ENCODE data around the gene DSC3. TPM values are rescaled to one million over a fixed set of nuclear protein-coding genes. Genes with fewer than 3 reads are reported as not detected.
"Not testable (repeated sequence)": the region's sequence is repeated elsewhere in the genome, so short reads cannot be mapped to it uniquely, and the experiment has no call there.

DSC3 gene
- total and polyA plus RNA-seq, 2 experiments from 2014 or later, result 0.81 to 1.2 TPM

- no peaks in the 10 kb centered on the region for H3K4me1 ChIP-seq (ENCODE audit: low read depth)
- no peaks in the 10 kb centered on the region for H3K9me3 ChIP-seq (ENCODE audit: low read depth)
- no peak for DNase-seq (ENCODE audit: low read depth in 1 of 2, low spot score in 1 of 2)
Observed at GRCh38 chr18:31030574-31031278, 11.8 kb downstream of the DSC3 start.

GRCh38 chr18:31015715-31016434 lies 26.7 kb downstream of the DSC3 start:
- no peaks in the 10 kb centered on the region for H3K9me3 ChIP-seq (ENCODE audit: low read depth)
- no peaks in the 10 kb centered on the region for H3K27me3 ChIP-seq
- TF ChIP-seq CTCF (IDR thresholded peaks at IDR 0.05; ENCODE audit: low read depth, low read length), result no peak
- H3K27ac ChIP-seq, result no peak overlapping the region
- DNase-seq (ENCODE audit: low read depth in 1 of 2, low spot score in 1 of 2), result no peak
- H3K4me3 ChIP-seq, result no peak overlapping the region
- H3K36me3 ChIP-seq, result no peaks in the 10 kb centered on the region
- no peaks in the 10 kb centered on the region for H3K4me1 ChIP-seq (ENCODE audit: low read depth)

More at GRCh38 chr18:31030574-31031278, 11.8 kb downstream of the DSC3 start:
- Histone ChIP-seq H3K36me3 (no peaks in the 10 kb centered on the region), H3K27me3 (peaks cover 4% of the 10 kb centered on the region), H3K27ac (no peak overlapping the region), H3K4me3 (no peak overlapping the region)
- TF ChIP-seq CTCF (IDR thresholded peaks at IDR 0.05; ENCODE audit: low read depth, low read length), result no peak

DNA sequence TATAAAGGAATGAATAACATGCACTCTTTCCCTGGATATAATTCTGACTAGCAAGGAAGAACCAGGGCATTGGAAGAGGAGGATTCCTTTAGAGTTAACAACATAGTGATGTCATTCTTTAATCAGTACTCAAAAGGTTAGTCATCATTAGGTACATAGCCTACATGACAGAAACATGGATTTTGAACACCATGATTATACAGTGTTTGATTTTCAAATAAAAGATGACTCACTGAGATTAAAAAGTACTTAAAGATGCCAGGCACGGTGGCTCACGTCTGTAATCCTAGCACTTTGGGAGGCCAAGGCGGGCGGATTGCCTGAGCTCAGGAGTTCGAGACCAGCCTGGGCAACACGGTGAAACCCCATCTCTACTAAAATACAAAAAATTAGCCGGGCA lies 31.1 kb downstream of the DSC3 start:
- not testable (repeated sequence) for H3K27me3 ChIP-seq; H3K4me3 ChIP-seq; H3K4me1 ChIP-seq (ENCODE audit: low read depth); H3K36me3 ChIP-seq; H3K9me3 ChIP-seq (ENCODE audit: low read depth); H3K27ac ChIP-seq
- peak in 1 of 2 donors; percentile 52 for DNase-seq (ENCODE audit: low read depth in 1 of 2, low spot score in 1 of 2)

DNA sequence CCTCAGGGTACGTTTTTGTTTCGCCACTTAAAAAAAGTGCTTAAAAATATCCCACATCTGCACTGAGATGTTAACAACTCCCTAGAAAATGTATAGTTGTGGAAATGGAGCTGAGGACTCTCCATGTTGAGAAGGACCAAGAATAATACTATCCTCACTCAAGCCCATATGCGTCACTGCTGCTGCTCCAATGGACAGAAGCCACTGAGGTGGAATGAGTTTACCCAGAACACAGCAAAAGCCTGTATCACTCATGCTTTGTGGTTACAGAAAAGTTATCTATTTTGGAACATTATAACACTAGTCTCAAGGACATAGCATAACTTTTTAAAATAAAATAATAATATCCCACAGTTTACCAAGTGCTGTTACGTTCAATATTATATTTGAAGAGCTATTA lies 31.9 kb downstream of the DSC3 start:
- Histone ChIP-seq H3K27me3 (no peaks in the 10 kb centered on the region), H3K27ac (no peak overlapping the region), H3K9me3 (ENCODE audit: low read depth) (no peaks in the 10 kb centered on the region), H3K4me1 (ENCODE audit: low read depth) (no peaks in the 10 kb centered on the region), H3K4me3 (no peak overlapping the region), H3K36me3 (no peaks in the 10 kb centered on the region)
- no peak for TF ChIP-seq CTCF (IDR thresholded peaks at IDR 0.05; ENCODE audit: low read depth, low read length)
- DNase-seq (ENCODE audit: low read depth in 1 of 2, low spot score in 1 of 2), result no peak

DNA sequence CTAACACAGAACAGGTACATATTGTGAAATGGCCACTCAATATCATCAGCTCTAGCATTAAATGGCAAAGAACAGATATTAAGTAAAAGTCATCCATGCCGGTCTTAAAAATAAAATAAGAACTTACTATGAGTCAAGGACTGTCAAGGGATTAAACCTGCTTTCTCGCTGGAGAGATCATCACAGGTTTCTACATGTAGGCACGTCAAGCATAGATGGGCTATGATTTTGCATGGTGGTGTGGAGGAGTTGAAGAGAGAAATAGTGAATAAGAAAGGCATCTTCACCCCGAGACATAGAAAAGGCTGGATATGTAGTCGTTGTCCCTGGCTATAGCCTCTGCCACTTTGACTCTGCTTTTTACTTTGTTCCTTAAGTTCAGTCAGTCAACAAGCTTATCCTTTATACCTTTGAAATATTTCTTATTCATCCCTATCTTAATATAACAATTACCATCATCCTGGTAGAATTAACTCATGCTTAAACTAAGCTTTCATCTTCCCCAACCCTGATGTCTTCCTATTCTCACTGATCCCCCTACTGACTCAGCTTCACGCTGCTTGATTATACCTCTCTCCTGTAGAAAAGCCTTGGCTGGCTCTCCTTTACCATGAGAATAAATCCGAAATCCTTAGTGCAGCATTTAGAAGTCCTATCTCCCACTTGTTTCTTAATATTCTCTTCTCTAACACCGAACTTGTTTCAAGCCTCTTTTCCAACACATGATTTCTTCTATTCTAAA lies 42.5 kb downstream of the DSC3 start:
- no peaks in the 10 kb centered on the region for H3K9me3 ChIP-seq (ENCODE audit: low read depth)

More for the DNA sequence above, 42.5 kb downstream of the DSC3 start:
- H3K4me1 ChIP-seq (ENCODE audit: low read depth), result no peaks in the 10 kb centered on the region
- no peaks in the 10 kb centered on the region for H3K27me3 ChIP-seq
- H3K27ac ChIP-seq, result no peak overlapping the region
- no peak for DNase-seq (ENCODE audit: low read depth in 1 of 2, low spot score in 1 of 2)
- no peaks in the 10 kb centered on the region for H3K36me3 ChIP-seq
- H3K4me3 ChIP-seq, result no peak overlapping the region
- no peak for TF ChIP-seq CTCF (IDR thresholded peaks at IDR 0.05; ENCODE audit: low read depth, low read length)

All from cardiac muscle cell (in vitro differentiated cells and primary cell).